ENCODE measurements around the gene PFDN2.

- TF ChIP-seq CTCF (conservative IDR thresholded peaks at IDR 0.05; ENCODE audit: low read depth, low read length): no peak
- TF ChIP-seq POLR2A (IDR thresholded peaks at IDR 0.05; ENCODE audit: low read depth, low read length): no peak
- TF ChIP-seq BHLHE40 (IDR thresholded peaks at IDR 0.05; ENCODE audit: low read depth, low read length): no peak
Measured at GRCh38 chr1:161121834-161122233, 4.0 kb upstream of the PFDN2 start.
